DMS114 treated with DMSO at 0.1 percent for 48 hours (cell line): Measurements from ENCODE around the gene C10orf143.
"Not testable (repeated sequence)": the region's sequence is repeated elsewhere in the genome, so short reads cannot be mapped to it uniquely, and the experiment has no call there.

ENCODE experiments used
- DNase-seq: peaks from one replicate; lab custom pipeline; 2025; ENCODE audit not compliant: unreplicated experiment; lab: John Stamatoyannopoulos, UW

The C10orf143 gene

DNA sequence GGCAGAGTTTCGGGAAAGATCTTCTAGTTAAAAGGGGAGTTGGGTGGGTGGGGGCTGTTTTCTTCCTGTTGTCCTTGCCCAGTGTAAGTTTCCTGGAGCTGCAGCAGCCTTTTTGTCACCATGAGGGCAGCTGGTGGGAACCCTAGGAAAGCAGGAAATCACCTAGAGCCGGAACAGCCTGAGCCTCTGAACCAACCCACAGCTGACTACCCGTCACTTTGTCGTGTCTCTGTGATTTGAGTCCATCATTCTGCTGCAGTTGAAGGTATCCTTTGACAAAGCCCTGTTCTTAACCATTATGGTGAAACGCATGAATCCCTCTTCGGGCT is 1.2 kb upstream of the C10orf143 start:
- DNase-seq, result no peak

DNA sequence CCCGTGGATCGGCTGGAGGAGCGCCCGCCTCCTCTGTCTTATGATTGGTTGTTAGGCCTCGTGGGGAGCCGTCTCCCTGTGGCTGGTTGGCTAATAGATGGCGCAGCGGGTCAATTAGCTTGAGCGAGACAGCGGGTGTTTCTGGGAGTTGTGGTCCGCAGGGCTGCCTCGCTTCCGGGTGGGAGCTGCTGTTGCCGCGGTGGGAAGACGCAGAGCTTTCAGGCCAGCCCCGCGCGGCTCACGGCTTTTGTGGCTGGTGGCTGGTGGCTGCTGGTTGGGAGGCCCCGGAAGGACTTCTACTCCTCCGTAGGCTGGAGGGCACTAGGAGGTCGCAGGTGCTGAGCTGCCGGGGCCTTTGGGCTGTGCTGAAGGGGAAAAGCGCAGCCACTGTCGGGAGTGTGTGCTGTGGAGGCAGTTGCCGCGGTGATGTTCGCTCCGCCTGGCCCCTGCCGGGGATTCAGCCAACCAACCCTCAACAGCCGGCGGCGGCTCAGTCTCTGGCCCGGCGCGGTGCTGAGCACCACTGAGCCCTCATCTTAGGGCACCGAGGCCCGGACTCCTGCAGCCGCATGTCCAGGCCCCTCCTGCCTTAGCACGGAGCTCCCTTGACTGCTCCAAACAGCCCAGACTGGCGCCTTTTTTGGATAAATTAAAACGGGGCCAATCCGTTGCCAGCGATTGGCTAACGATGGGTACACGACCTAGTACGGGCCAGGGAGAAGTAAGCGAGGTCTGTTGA is 652 bp upstream of the C10orf143 start:
- DNase-seq, result peak; percentile 98

- DNase-seq, result peak; percentile 68
These were observed 809 bp downstream of the C10orf143 start for GRCh38 chr10:130109796-130110245.

DNA sequence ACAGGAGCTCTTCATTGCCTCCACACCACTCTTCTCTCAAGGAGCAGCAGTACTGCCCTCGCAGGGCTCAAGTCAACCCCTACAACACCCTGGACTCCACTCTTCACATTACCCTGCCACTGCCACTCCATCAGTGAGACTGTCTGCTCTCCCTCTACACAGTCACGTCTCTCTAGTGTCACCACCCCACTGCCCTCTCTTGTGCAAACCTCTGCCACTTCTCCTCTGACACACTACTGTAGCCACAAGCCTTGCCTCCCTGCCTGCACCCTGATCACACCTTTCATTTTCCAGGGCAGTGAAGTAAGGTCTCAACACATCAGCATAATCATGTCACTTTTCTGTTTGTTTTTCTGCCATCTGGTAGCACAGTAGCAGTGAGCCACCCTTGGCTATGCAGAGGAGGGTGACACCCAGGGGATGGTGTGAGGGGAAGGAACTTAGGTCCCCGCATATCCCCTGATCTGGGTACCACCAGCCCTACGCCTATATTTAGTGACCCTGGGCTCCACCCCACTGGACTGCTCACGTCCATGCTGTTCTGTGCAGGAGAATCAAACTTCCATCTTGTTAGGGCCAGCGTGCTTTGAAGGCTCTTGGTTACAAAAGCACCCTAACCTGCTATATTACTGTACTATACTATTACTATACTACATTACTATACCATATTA is 1.6 kb downstream of the C10orf143 start:
- DNase-seq, result no peak

- not testable (repeated sequence) for DNase-seq
These were observed 2.5 kb downstream of the C10orf143 start for GRCh38 chr10:130108146-130108545.

GRCh38 chr10:130105724-130106123 is 4.9 kb downstream of the C10orf143 start:
- no peak for DNase-seq

DNA sequence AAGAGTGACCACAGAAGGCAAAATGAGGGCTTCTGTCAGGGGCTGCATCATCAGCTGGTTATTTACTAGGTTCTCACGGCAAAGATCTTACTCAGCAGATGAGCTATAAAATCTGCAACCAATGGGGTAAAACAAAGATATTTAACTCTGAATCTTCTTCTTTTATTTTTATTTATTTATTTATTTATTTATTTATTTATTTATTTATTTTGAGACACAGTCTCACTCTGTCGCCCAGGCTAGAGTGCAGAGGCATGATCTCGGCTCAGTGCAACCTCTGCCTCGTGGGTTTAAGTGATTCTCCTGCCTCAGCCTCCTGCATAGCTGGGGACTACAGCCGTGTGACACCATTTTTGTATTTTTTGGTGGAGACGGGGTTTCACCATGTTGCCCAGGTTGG is 11.3 kb downstream of the C10orf143 start:
- DNase-seq, result no peak

DNA sequence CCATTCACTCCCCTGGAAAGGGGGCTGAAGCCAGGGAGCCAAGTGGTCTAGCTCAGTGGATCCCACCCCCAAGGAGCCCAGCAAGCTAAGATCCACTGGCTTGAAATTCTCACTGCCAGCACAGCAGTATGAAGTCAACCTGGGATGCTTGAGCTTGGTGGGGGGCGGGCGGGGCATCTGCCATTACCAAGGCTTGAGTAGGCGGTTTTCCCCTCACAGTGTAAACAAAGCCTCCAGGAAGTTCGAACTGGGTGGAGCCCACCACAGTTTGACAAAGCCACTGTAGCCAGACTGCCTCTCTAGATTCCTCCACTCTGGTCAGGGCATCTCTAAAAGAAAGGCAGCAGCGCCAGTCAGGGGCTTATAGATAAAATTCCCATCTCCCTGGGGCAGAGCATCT is 20.1 kb downstream of the C10orf143 start:
- DNase-seq, result not testable (repeated sequence)

DNA sequence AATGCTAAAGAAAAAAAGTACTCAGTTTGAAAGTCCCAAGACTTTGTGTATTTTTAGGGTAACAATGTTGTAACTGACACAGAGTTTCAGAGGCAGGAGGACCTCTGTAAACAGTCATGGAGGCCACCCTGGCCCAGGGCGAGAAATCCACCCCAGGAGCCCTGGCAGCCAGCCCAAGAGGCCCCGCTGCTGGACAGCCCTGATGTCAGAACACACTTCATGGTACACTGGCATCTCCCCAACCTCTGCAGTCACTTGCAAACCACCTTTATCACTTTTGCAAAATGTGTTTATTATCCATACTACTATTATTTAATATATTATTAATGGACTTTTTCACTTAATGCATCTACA is 30.2 kb downstream of the C10orf143 start:
- DNase-seq, result no peak

- no peak for DNase-seq
These were observed 30.8 kb downstream of the C10orf143 start for GRCh38 chr10:130079614-130080460.

DNA sequence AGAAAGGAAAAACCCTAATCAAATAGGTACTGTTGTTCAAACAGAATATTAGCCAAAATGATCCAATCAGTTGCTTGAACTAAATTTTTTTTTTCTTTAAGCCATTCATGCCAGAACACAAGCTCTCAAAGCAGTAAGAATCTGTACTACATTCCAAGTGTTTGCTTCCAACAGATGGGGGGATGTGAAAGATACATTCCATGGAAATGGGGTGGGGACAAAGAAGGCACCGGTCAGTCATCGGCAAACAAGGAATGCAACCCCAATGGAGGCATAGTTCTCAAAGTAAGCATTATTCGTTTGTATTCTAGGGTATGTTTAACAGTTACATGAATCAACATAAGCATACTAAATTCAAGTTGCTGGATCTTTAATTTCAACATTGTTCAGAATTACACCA is 32.5 kb downstream of the C10orf143 start:
- DNase-seq, result no peak

GRCh38 chr10:130076681-130077080 is 33.9 kb downstream of the C10orf143 start:
- no peak for DNase-seq

DNA sequence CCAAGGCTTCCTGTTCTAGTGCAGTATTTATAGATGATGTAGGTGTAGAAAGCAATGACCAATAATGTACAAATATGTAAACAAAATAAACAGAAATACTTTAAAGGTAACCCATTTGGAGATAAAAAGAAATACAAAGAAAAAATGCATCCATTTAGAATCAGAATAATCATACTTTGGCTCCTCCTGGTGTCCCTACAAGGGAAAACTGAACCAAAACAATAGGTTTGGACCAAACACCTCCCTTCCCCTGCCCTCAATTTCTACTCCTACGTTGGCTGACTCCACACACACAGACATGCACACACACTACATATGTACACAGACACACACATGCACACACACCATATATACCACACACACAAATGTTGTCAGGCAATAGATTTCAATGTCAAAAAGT is 36.0 kb downstream of the C10orf143 start:
- DNase-seq, result no peak

DNA sequence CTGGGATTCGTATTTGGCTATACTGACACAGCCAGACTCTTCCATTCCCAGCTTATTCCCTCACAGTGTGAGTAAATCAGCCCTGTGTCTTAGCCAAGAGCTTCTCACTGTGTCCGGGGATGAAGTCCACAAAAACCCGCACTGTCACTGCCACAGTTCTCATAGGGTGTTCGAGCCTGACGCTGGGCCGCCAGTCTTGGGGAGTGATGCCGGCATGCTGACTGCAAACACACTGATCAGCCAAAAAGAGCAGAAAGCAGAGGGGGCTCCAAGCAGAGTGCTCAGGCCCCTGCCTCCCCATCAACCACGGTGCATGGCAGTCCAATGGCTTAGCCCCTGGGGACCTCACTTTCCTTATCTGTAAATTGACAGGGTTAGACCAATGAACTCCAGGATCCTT is 36.7 kb downstream of the C10orf143 start:
- no peak for DNase-seq

DNA sequence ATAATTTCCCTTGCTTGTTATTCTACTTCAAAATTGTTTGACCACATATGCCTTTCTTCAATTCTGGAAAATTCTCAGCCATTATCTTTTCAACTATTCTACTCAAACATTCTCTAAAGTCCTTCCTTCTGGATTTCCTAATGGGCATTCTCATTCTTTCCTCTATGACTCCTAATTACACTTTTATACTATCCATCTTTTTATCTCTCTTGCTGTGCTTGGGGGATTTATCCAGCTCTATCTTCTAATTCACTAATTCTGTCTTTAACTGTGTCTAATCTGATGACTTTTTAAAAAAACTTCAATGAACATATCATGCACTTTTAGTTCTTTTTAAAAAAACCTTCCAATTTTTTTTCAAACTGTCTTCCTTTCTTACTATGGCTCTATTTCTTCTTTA is 38.4 kb downstream of the C10orf143 start:
- no peak for DNase-seq

- no peak for DNase-seq
These were observed 42.7 kb downstream of the C10orf143 start for GRCh38 chr10:130067893-130068292.

DNA sequence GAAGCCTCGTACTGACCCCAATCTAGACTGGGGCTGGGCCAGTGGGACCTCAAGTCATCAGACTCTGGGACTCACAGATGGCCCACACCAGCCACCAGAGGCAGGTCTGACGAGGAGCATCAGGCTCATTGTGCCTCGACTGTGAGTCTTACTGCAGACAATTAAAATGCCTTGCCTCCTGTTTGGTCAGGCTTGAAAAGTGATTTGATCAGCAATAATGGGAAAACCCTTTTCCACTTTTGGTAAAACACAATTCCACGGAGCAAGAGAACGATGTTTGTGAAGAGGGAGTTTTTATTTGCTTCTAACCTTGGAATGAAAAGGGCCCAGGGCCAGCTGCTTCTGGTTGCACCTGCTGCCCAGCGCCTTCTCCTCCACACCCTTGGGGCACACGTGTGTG is 43.9 kb downstream of the C10orf143 start:
- DNase-seq, result no peak

GRCh38 chr10:130065251-130065650 is 45.4 kb downstream of the C10orf143 start:
- no peak for DNase-seq

DNA sequence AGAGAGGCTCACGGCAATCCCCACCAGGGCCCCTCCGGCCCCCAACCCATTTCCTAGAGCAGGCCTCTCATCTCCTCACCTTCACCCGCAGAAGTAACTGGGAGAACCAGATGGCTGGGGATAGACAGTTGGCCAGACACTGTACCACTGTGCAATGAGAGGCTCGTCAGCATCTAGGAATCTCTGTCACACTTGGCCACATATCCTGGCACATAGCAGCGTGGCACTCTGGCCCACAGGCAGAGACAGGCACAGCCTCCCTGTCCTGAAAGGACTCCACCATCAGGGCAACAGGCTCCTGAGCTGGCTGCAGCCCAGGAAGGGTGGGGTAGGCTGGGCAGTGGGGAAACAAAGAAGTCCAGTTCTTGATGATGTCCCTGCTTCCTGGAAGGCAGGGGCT is 45.8 kb downstream of the C10orf143 start:
- no peak for DNase-seq

- no peak for DNase-seq
These were observed 47.7 kb downstream of the C10orf143 start for GRCh38 chr10:130062976-130063375.

- no peak for DNase-seq
These were observed 48.4 kb downstream of the C10orf143 start for GRCh38 chr10:130062201-130062600.

DNA sequence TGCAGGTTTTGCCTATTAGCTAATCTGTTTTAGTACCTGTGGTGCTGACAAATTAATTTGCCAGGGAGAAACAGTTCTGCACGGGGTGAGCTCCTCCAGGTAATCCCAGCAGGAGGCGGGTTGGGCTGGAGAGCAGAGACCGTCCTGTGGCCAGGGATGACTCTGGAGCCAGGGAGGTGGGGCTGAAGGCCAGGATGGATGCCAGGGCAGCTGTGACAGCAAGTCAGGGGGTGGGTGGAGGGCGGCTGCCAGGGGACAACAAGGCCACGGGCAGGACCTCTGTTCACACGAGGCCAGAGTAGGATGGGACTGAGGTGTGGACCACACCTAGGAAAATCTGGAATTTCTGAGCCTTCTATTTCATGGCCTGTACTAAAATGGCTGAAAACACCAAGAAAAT is 48.9 kb downstream of the C10orf143 start:
- no peak for DNase-seq
